Measurements from ENCODE around the gene ENAH. TPM values are rescaled to one million over a fixed set of nuclear protein-coding genes. Genes with fewer than 3 reads are reported as not detected.

Gene ENAH
- total RNA-seq, 1 experiment from 2014 or later: 285 TPM

- Mint-ChIP-seq H3K27ac (no peak overlapping the region), H3K36me3 (ENCODE audit: insufficient read depth in 1 of 3, low read depth in 3 of 3) (no peaks in the 10 kb centered on the region), H3K4me3 (no peak overlapping the region), H3K27me3 (ENCODE audit: low read depth) (peaks cover 22% of the 10 kb centered on the region), H3K4me1 (peaks cover 12 to 16% of the 10 kb centered on the region in 2 experiments), H3K9me3 (no peaks in the 10 kb centered on the region; a peak in 1 of 5 replicates)
- H3K14ac ChIP-seq (ENCODE audit: insufficient read depth, low read length): no peak overlapping the region
- TF ChIP-seq CTCF (conservative IDR thresholded peaks at IDR 0.05): no peak
- no peak overlapping the region for H3K23ac ChIP-seq (ENCODE audit: insufficient read length, low read depth, low read length)
- no peak overlapping the region for H4K8ac ChIP-seq (replicated peaks; ENCODE audit: insufficient read length, low read depth, low read length)
- H3K79me2 ChIP-seq (ENCODE audit: insufficient read depth, low read length): no peaks in the 10 kb centered on the region
- H3T11ph ChIP-seq (ENCODE audit: low read length): no peak overlapping the region
- no peak overlapping the region for H3K27ac ChIP-seq (ENCODE audit: insufficient read length, low read depth, low read length)
- no peak overlapping the region for H3K56ac ChIP-seq (ENCODE audit: insufficient read length, low read depth, low read length)
- H2AFZ ChIP-seq (ENCODE audit: low read length): no peak overlapping the region
- no peak overlapping the region for H2BK20ac ChIP-seq (ENCODE audit: low read depth, low read length, poor library complexity, severe bottlenecking)
- no peak overlapping the region for H2AK5ac ChIP-seq (ENCODE audit: insufficient read length, low read length)
- H2BK5ac ChIP-seq (ENCODE audit: insufficient read length, low read length): no peak overlapping the region
- no peaks in the 10 kb centered on the region for H3K27me3 ChIP-seq (ENCODE audit: insufficient read depth, low read length)
- H4K91ac ChIP-seq (ENCODE audit: insufficient read length, low read depth, low read length): no peak overlapping the region
- H3K4ac ChIP-seq (ENCODE audit: low read depth, low read length): no peak overlapping the region
- no peaks in the 10 kb centered on the region for H3K23me2 ChIP-seq (ENCODE audit: insufficient read length, low read depth, low read length, poor library complexity, severe bottlenecking)
- H2BK120ac ChIP-seq (ENCODE audit: low read depth, low read length, poor library complexity, severe bottlenecking): no peak overlapping the region
- no peaks in the 10 kb centered on the region for H4K20me1 ChIP-seq (ENCODE audit: control insufficient read depth, insufficient read depth, insufficient read length)
- WGBS (ENCODE audit: extremely low coverage, insufficient read length, low lambda C conversion rate): no CpG with 5 or more reads among the region's 7 CpGs
- DNase-seq: peak; percentile 18
- no peak overlapping the region for H4K5ac ChIP-seq (ENCODE audit: insufficient read length, low read depth, low read length)
- no peak overlapping the region for H3K9ac ChIP-seq (ENCODE audit: extremely low read depth, insufficient read length, low read length)
- H3K4me1 ChIP-seq (ENCODE audit: insufficient read depth, low read length): no peaks in the 10 kb centered on the region
- H3K9me3 ChIP-seq (ENCODE audit: control insufficient read depth, low read depth, low read length): no peaks in the 10 kb centered on the region
- H3K4me2 ChIP-seq (ENCODE audit: insufficient read depth, insufficient read length, low read length): no peak overlapping the region
- no peak overlapping the region for H3K18ac ChIP-seq (ENCODE audit: insufficient read length, low read depth, low read length)
- no peak overlapping the region for H2BK15ac ChIP-seq (ENCODE audit: low read depth, low read length)
- H3K79me1 ChIP-seq (ENCODE audit: insufficient read depth, low read depth, low read length, poor library complexity, severe bottlenecking): no peaks in the 10 kb centered on the region
- no peak overlapping the region for H2BK12ac ChIP-seq (ENCODE audit: insufficient read length, low read depth, low read length)
These were observed 176.8 kb downstream of the ENAH start for GRCh38 chr1:225476100-225476511.
